ENCODE results near the gene LYSET.
"Not testable (repeated sequence)": the region's sequence is repeated elsewhere in the genome, so short reads cannot be mapped to it uniquely, and the experiment has no call there.

Gene LYSET

DNA sequence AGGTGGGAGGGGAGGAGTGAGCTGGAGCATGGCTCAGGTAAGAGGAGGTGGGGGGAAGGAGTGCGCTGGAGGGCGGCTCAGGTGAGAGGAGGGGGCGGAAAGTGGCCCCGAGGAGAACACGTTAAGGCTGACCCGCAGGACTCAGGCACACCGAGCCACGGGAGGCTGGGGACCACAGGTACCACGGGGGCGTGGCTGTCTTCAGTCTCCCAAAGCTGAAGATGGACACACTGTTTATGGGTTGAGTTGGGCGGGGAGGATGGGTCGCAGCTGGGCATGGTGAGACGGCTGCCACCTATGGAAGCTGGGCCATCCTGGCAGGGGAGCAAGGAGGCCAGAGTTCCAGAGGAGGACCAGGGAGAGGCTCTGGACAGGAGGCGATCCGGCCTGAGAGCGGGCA, 45.4 kb downstream of the LYSET start:
- no peak for FAIRE-seq

GRCh38 chr14:93231129-93231979, 46.2 kb downstream of the LYSET start:
- no peak for FAIRE-seq

DNA sequence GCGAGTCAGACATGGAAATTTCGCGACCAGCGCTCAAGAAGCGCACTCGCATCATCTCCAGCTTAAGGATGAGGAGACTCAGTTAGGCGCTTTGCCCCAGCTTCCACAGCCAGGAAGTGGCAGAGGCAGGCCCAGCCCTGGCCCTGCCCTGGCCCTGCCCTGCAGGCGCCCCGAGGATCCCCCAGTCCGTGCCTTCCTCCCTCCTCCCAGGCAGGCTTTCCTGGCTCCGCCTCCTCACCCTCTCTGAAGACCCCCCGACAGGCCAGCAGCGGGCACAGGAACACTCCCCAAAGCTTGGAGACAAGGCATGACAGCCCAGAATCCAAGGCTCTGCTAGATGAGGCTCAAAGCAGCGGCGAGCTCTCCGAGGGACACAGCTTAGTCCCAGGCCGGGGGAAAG, 47.0 kb downstream of the LYSET start:
- no peak for FAIRE-seq

DNA sequence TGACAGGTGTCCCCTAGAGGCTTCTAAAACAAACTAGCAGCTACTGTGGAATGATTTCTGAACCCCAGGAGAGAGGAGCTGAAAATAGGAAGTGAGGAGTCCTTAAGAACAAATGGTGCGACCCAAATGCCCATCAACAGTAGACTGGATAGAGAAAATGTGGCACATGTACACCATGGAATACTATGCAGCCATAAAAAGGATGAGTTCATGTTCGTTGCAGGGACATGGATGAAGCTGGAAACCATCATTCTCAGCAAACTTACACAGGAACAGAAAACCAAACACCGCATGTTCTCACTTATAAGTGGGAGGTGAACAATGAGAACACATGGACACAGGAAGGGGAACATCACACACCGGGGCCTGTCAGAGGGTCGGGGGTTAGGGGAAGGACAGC, 48.0 kb downstream of the LYSET start:
- FAIRE-seq, result not testable (repeated sequence)

- FAIRE-seq, result no peak
Measured at GRCh38 chr14:93234798-93235197, 49.7 kb downstream of the LYSET start.
